GM18951 (cell line): Measurements from ENCODE around the gene TSC1.

Experiments
- POLR2A ChIP-seq: IDR thresholded peaks from 4 replicates; pipeline ENCODE4 v1.6.1; 2011; ENCODE audit warnings: mild to moderate bottlenecking; ENCODE audit not compliant: insufficient read length, insufficient read depth; ENCODE audit errors: extremely low read depth
- in situ Hi-C: fragments of 300-500 bp; cut with MboI; formaldehyde crosslinking; loops from one replicate; pipeline ENCODE4 v1.12.0; 2022; ENCODE audit warnings: low sequenced_read_pairs, mixed read lengths, inconsistent platforms; ENCODE audit not compliant: unreplicated experiment

Gene TSC1

GRCh38 chr9:132935026-132935425 is 9.4 kb downstream of the TSC1 start:
- TF ChIP-seq POLR2A, result no peak
- in situ Hi-C loops, result no loop called here

GRCh38 chr9:132931178-132931735 is 13.2 kb downstream of the TSC1 start:
- TF ChIP-seq POLR2A, result no peak
- in situ Hi-C loops, result no loop called here

DNA sequence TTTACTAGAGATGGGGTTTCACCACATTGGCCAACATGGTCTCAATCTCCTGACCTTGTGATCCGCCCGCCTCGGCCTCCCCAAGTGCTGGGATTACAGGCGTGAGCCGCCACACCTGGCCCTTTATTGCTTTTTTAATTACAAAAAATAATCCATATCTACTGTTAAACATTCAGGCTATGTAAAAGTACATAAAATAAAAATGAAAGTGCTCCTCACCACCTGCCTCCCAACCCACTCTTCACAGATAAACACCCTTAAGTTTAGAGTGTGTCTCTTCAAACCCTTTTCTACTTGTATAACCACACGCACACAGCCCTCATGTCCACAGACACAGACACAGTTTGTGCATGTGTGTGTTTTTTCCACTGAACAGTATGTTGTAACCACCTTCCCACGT is 16.7 kb downstream of the TSC1 start:
- TF ChIP-seq POLR2A, result no peak
- in situ Hi-C loops, result no loop called here

DNA sequence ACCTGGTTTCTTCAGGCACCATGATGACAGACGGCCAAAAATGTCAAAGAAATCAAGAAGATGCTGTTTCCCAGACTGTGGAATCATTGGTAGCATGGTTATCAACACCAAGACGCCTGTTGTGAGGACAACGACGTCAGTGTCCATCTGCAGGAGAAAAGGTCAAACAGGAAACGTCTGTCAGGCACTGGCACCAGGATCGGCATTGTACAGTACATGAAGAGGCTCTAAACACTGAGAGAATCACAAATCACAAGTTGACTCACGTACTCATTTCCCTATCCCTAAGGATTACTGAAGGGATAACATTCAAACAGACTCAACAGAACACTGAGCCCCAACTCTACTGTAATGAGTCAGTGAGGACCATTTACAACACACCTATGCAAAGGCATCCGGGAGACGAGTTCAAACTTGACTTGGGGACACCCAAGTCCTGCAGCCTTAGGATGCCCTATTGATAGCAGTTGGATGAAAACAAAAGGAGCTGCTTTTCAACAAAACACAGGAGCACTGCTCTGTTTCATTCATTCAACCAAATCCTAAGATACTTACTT is 21.0 kb downstream of the TSC1 start:
- in situ Hi-C loops, result no loop called here
- no peak for TF ChIP-seq POLR2A

DNA sequence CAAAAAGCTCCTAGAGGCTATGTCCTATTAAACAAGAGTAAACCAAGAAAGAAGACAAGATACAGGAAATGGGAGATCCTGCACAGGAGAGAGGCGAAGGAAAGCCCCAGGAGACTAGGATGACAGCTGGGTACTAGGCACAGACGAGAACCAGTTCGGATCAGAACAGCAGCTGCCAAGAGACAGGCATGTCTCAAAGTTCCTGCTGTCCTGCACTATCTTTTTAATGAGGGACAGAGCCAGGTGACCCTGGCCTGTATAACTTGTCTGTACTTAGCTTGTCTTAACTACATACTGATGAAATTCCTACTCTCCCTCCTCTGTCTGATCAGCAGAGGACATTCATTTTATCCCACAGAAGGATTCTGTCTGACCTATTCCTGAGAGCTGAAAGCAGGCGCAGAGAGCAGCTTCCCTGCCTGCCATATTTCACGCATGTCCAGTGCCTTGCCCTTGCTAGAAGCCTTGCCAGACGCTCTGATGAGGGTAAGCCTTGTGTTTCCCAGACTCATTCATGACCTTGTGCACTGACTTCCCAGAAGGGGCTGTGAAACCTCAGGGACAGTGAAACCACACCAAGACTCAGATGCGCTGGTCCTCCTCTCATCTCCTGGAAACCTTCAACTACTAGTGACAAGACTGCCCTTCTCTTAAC is 24.7 kb downstream of the TSC1 start:
- in situ Hi-C loops, result no loop called here
- no peak for TF ChIP-seq POLR2A

DNA sequence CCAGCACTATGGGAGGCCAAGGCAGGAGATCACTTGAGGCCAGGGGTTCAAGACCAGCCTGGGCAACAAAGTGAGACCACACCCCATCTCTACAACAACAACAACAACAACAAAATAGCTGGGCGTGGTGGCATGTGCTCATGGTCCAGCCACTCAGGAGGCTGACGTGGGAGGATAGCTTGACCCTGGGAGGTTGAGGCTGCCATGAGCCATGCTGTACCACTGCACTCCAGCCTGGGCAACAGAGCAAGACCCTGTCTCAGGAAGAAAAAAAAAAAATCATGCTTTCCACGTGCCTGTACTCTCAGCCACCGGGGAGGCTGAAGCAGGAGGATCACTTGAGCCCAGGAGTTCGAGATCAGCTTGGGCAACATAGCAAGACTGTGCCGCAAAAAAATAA is 29.5 kb downstream of the TSC1 start:
- no peak for TF ChIP-seq POLR2A
- in situ Hi-C loops, result no loop called here

- TF ChIP-seq POLR2A, result no peak
- in situ Hi-C loops, result no loop called here
These were observed 32.3 kb downstream of the TSC1 start for GRCh38 chr9:132912131-132912530.

- TF ChIP-seq POLR2A, result no peak
- in situ Hi-C loops, result no loop called here
These were observed 34.0 kb downstream of the TSC1 start for GRCh38 chr9:132910376-132910775.

- no peak for TF ChIP-seq POLR2A
- in situ Hi-C loops, result no loop called here
These were observed 35.1 kb downstream of the TSC1 start for GRCh38 chr9:132909311-132909710.

DNA sequence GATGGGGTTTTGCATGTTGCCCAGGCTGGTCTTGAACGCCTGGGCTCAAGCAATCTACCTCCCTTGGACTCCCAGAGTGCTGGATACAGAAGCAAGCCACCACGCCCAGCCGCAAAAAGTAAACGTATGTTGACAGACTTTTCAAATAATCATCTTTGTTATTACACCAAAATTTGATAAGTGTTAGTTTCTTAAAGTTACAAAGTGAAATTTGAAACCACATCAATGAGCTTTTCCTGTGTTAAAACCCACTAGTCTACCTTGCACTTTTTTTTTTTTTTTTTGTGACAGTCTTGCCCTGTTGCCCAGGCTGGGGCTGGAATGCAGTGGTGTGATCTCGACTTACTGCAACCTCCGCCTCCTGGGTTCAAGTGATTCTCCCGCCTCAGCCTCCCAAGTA is 35.8 kb downstream of the TSC1 start:
- no peak for TF ChIP-seq POLR2A
- in situ Hi-C loops, result no loop called here

DNA sequence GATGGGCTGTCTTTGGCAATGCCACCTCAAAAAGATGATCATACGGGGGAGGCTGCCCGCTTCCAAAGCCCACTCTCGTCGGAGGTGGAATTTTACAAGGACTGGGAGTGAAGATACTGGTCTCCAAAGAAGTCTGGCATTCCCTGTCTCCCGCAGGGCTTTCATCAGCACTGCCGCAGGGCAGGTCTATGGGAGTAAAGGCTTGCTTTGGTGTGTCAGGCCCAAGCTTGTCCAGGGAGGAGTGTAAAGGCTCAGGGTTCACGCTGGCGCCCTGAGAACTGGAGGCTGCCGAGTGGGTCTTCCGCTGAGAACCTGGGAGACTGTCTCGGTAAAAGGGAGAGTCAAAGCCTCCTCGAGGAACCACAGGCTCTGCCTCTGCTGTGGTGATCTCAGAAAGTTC is 38.7 kb downstream of the TSC1 start:
- TF ChIP-seq POLR2A, result no peak

DNA sequence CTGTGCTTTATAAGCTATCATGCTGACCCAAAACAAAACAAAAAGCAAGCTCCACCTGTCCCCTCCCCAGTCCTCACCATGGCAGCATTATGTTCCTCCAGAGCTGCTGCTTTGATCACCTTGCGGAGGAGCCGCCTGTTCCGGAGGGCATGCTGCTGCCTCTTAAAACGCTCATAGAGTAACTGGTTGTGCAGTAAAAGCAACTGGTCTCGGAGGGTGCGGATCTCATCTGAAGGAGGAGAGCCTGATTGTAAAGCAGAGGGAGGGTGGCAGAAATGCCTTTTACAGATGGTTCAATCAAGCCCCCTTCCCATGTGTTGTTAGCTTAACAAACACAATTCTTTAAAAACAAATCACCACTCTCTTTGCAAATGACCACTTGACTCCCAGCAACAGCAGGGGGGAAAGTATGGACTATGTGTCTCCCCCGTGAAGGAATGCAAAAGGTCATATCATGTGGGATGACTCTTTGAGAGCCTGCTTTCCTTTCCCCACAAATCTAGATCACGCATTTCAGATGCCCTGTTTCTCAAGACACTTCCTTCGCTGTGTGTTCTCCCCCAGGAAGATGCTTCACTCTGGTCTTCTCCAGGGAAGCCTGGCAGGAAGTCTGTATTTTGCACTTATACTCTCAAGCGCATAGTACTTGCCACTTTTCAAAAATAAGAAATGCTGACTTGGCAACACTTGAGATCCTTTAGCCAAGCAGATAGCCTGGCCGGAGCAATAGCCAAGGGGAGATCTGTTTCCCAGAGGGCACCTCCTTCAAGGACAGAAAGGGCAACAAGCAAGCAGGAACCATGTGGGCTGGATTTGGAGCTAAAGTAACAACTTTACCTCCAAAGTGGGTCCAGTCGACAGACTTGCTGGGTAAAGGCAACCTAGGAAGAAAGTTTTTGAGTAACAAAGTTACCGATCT is 40.6 kb downstream of the TSC1 start:
- in situ Hi-C loops, result no loop called here
- no peak for TF ChIP-seq POLR2A

More for the DNA sequence above, 38.7 kb downstream of the TSC1 start:
- in situ Hi-C loops, result no loop called here
